ENCODE results near the gene AJAP1.

- TF ChIP-seq POLR2AphosphoS5 (IDR thresholded peaks at IDR 0.05), result no peak
- TF ChIP-seq, protein P1, sequence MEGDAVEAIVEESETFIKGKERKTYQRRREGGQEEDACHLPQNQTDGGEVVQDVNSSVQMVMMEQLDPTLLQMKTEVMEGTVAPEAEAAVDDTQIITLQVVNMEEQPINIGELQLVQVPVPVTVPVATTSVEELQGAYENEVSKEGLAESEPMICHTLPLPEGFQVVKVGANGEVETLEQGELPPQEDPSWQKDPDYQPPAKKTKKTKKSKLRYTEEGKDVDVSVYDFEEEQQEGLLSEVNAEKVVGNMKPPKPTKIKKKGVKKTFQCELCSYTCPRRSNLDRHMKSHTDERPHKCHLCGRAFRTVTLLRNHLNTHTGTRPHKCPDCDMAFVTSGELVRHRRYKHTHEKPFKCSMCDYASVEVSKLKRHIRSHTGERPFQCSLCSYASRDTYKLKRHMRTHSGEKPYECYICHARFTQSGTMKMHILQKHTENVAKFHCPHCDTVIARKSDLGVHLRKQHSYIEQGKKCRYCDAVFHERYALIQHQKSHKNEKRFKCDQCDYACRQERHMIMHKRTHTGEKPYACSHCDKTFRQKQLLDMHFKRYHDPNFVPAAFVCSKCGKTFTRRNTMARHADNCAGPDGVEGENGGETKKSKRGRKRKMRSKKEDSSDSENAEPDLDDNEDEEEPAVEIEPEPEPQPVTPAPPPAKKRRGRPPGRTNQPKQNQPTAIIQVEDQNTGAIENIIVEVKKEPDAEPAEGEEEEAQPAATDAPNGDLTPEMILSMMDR (IDR thresholded peaks at IDR 0.05), result no peak
Measured at GRCh38 chr1:4648657-4649056, 5.8 kb upstream of the AJAP1 start.

Data from sigmoid colon (tissue), 4 donors.